Omental fat pad (tissue), 4 donors: ENCODE results near the gene TIMM50. TPM values are rescaled to one million over a fixed set of nuclear protein-coding genes. Genes with fewer than 3 reads are reported as not detected.

Experiments used
- ATAC-seq: fragments of 150-250 bp; one replicate; pipeline ENCODE4 v1.9.1; 2016; ENCODE audit warnings: mild to moderate bottlenecking, moderate library complexity; ENCODE audit not compliant: low FRiP score
- DNase-seq: peaks from one replicate; pipeline ENCODE4 v3.0.0-alpha.2; 2019; ENCODE audit warnings: low spot score
- CTCF ChIP-seq, 3 donors: fragments of 450-650 bp; IDR thresholded peaks; one replicate each; pipeline ENCODE4 v1.5.1; 2016 to 2017; ENCODE audit warnings: antibody characterized with exemption in 3 of 3, mild to moderate bottlenecking in 3 of 3, moderate library complexity in 2 of 3
- total RNA-seq, 4 donors: library from RNA; depleted of rRNA; stranded (reverse); fragments of >200 nt; gene quantifications; one replicate each; pipeline ENCODE4 v1.1.0, GENCODE V29; 2016

TIMM50 gene
- total RNA-seq, result 10 to 100 TPM; 36.4 to 65.7 (median 50.3) TPM

DNA sequence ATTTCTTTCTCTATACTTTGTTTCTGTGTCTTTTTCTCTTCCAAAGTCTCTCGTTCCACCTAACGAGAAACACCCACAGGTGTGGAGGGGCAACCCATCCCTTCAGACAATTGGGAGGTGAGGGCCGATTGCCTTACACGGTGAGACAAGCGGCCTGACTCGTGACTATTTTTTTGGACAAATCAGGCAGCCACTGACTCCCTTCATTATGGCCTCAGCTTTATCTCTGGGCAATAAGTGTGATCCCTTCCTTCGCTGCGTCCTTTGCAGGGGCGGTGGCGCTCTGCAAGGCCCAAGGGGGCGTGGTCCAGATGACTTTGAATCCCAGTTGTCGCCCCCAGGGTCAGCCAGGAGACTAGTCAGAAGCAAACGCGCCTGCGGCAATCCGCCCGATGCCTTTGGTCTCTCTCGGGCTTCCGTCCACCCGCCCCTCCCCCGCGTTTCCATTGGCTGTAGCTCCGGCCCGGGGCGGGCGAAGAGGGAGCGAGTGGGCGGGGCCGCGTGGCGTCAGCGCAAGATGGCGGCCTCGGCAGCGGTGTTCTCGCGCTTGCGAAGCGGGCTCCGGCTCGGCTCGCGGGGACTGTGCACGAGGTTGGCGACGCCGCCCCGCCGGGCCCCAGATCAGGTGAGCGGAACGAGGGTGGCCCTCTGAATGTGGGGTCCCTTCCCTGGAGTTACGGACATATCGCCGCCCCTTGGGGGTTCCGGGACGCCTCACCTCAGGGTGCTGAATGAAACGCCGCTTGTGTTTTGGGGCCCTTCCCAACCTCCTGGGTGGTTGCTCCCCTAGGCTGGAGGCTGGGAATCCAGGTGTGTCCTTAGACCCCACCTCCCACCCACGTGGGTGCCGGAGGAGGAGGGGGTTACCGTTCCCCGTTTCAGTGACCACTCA lies at the start of gene TIMM50:
Gene TIMM50, plus strand, starts transcription at position 502 of the 892 bp plus-strand sequence. Its CDS starts 16 bp downstream, at position 518.
- DNase-seq, result peak; percentile 95
- TF ChIP-seq CTCF (IDR thresholded peaks at IDR 0.05), result no peak
- ATAC-seq, result peak; percentile 97

- TF ChIP-seq CTCF (IDR thresholded peaks at IDR 0.05), result no peak
- DNase-seq (no peak), ATAC-seq (no peak)
Observed at GRCh38 chr19:39432677-39433025, 48.0 kb upstream of the TIMM50 start.

DNA sequence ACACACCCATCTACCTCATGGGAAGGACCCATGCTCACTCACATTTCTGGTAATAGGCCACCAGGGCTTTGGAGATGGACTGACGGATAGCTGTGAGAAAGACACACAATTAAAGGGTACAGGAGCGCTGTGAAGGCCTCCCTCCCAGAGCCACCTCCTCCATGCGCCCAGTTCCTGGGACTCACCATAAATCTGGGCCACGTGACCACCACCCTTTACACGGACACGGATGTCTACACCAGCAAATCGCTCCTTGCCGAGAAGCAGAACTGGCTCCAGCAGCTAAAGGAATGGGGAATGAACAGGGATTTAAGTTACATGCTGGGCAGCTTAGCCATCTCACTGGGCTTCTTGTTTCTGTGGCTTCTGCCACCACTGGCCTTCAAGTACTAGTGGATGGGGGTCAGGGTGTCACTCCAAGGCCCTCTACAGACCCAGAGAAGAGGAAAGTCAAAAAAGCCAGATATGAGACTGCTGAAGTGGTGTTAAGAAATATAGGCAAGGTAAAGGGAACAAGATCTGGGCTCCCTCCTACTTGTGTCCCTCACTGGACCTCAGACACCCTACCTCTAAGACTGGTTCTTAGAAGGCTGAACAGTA lies 47.1 kb upstream of the TIMM50 start:
- no peak for TF ChIP-seq CTCF (IDR thresholded peaks at IDR 0.05)
- DNase-seq (no peak), ATAC-seq (no peak)

DNA sequence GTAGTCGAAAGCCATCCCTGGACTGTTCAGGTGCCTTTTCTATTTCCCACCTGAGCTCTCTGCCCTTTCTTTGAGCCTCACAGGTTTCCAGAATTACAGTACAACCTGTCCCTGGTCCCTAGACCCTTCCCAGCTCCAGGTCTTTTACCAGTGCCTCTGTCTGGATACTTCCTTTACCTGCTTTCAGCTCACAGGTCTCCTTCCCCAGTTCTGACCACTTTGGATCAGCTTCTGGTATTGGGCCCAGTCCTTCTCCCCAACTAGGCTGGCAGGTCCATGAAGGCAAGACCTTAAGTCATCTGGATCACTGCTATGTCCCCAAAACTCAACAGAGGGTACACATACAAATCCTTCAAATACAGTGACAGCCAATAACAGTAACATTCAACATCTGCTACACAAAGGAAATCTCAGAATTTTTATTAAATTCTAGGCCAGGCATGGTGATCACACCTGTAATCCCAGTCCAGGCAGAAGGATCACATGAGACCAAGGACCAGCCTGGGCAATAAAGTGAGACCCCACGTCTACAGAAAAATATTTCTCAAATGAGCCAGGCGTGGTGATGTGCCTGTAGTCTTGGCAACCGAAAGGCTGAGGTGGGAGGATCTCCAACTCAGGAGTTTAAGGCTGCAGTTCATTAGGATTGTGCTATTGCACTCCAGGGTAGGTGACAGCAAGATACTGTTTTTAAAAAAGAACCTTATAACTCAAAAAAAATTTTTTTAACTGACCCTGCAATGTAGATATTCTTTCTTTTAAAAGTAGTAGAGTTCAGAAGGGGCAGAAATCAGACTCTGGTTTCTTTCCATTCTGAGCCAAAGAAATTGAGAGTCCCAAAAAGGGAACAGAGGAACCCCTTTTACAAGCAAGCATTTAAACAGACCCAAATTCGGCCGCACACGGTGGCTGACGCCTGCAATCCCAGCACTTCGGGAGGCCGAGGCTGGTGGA lies 46.2 kb upstream of the TIMM50 start:
- no peak for ATAC-seq
- no peak for DNase-seq
- no peak for TF ChIP-seq CTCF (IDR thresholded peaks at IDR 0.05)

DNA sequence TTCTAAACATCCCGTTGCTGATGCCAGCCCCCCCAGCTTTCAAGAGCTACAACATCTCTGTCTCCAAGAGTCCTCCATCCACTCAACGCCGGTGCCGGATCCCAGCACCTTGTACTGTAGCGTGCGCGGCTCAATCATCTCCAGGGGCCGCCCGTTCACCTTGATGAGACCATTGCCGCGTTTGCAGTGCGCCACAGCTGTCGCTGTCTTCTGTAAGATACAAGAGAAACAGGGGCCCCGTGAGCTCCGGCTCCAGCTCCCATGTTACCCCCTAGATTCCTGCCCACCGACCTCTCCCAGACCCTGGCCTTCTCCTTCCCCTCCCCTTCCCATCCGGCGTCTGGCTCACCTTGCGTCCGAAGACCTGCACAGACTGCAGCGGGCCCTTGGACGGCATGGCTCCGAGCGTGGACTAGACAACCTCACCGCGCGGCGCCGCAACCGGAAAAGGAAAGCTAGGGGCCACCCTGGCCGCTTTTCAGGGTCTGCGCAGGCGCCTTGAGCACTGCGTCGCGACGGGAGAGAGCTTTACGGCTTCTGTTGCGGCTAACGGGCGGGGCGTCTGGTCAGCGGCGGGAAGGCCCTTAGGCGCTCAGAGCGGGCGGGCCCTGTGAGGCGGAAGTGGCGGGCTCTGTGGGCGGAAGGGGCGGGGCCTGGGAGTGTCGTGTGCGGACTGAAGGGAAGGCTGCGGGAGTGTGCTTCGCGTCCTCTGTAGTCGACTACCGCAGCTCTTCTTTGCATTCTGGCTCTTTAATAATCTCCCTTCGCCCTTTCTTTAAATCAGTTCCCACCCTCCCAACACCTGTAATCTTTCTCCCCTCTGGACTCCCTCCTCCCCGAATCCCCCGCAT lies 44.9 kb upstream of the TIMM50 start, which contains the start of gene RPS16:
Gene RPS16, minus strand, starts transcription at position 451 of the 851 bp plus-strand sequence. Its CDS starts 54 bp downstream, at position 397.
- no peak for TF ChIP-seq CTCF (IDR thresholded peaks at IDR 0.05)
- DNase-seq, result peak; percentile 85
- peak; percentile 96 for ATAC-seq

GRCh38 chr19:39436350-39436716 lies 44.3 kb upstream of the TIMM50 start:
- ATAC-seq, result no peak
- no peak for DNase-seq
- TF ChIP-seq CTCF (IDR thresholded peaks at IDR 0.05), result no peak
